ENCODE results near the gene EIF3D. TPM values are rescaled to one million over a fixed set of nuclear protein-coding genes. Genes with fewer than 3 reads are reported as not detected.

Gene EIF3D
- total and polyA plus RNA-seq, 5 donors from 2014 or later, result 147 to 269 (median 192) TPM

- H3K36me3 ChIP-seq (ENCODE audit: control insufficient read depth, insufficient read depth, low read length), result peaks cover 72% of the 10 kb centered on the region
- Mint-ChIP-seq H3K27me3 (no peaks in the 10 kb centered on the region), H3K36me3 (peaks cover 57% of the 10 kb centered on the region), H3K4me3 (no peak overlapping the region), H3K9me3 (peaks cover 0 to 1% (median 0%) of the 10 kb centered on the region in 7 donors), H3K27ac (no peak overlapping the region), H3K4me1 (peaks cover 3 to 21% (median 5%) of the 10 kb centered on the region in 4 donors)
- H3K27me3 ChIP-seq (ENCODE audit: control insufficient read depth, insufficient read depth, low read length), result no peaks in the 10 kb centered on the region
- DNase-seq, result no peak
- no peaks in the 10 kb centered on the region for H3K4me1 ChIP-seq (ENCODE audit: control insufficient read depth, insufficient read depth, low read length, poor library complexity, severe bottlenecking)
- H3K27ac ChIP-seq (ENCODE audit: insufficient read depth, low read length, poor library complexity, severe bottlenecking), result no peak overlapping the region
- ATAC-seq (ENCODE audit: low read depth in 2 of 2), result no peak
- H3K9me3 ChIP-seq (ENCODE audit: control insufficient read depth in 2 of 2, low read length in 2 of 2), result no peaks in the 10 kb centered on the region
- H3K4me3 ChIP-seq (ENCODE audit: low read depth, low read length), result no peak overlapping the region
Measured at GRCh38 chr22:36512991-36513390, 16.0 kb downstream of the EIF3D start.

GRCh38 chr22:36512333-36512732 lies 16.6 kb downstream of the EIF3D start:
- Mint-ChIP-seq H3K4me1 (peaks cover 5 to 21% (median 7%) of the 10 kb centered on the region in 4 donors), H3K27ac (no peak overlapping the region), H3K36me3 (peaks cover 56% of the 10 kb centered on the region)

GRCh38 chr22:36510966-36511881 lies 17.7 kb downstream of the EIF3D start:
- H3K9me3 ChIP-seq (ENCODE audit: control insufficient read depth in 2 of 2, low read length in 2 of 2), result no peaks in the 10 kb centered on the region
- Mint-ChIP-seq H3K27me3 (no peaks in the 10 kb centered on the region), H3K4me3 (peak overlapping the region in 1 of 4 donors; percentile 64), H3K27ac (peak overlapping the region; percentile 56 to 71 (median 63)), H3K9me3 (peaks cover 0 to 1% (median 0%) of the 10 kb centered on the region in 7 donors), H3K36me3 (peaks cover 47% of the 10 kb centered on the region), H3K4me1 (peaks cover 5 to 21% (median 8%) of the 10 kb centered on the region in 4 donors)
- no peak overlapping the region for H3K4me3 ChIP-seq (ENCODE audit: low read depth, low read length)
- H3K4me1 ChIP-seq (ENCODE audit: control insufficient read depth, insufficient read depth, low read length, poor library complexity, severe bottlenecking), result peaks cover 12% of the 10 kb centered on the region
- ATAC-seq (ENCODE audit: low read depth in 2 of 2) (no peak), DNase-seq (peak in 2 of 3 donors; percentile 28 to 48)
- H3K27me3 ChIP-seq (ENCODE audit: control insufficient read depth, insufficient read depth, low read length), result no peaks in the 10 kb centered on the region
- H3K27ac ChIP-seq (ENCODE audit: insufficient read depth, low read length, poor library complexity, severe bottlenecking), result no peak overlapping the region
- peaks cover 54% of the 10 kb centered on the region for H3K36me3 ChIP-seq (ENCODE audit: control insufficient read depth, insufficient read depth, low read length)

More at GRCh38 chr22:36512333-36512732, 16.6 kb downstream of the EIF3D start:
- no peak for ATAC-seq (ENCODE audit: low read depth in 2 of 2)
- H3K4me3 ChIP-seq (ENCODE audit: low read depth, low read length), result no peak overlapping the region
- no peak for DNase-seq
- no peaks in the 10 kb centered on the region for H3K27me3 Mint-ChIP-seq
- no peaks in the 10 kb centered on the region for H3K9me3 ChIP-seq (ENCODE audit: control insufficient read depth in 2 of 2, low read length in 2 of 2)
- peaks cover 0 to 1% (median 0%) of the 10 kb centered on the region in 7 donors for H3K9me3 Mint-ChIP-seq
- H3K4me1 ChIP-seq (ENCODE audit: control insufficient read depth, insufficient read depth, low read length, poor library complexity, severe bottlenecking), result peaks cover 4% of the 10 kb centered on the region
- H3K27me3 ChIP-seq (ENCODE audit: control insufficient read depth, insufficient read depth, low read length), result no peaks in the 10 kb centered on the region
- H3K4me3 Mint-ChIP-seq, result no peak overlapping the region
- H3K36me3 ChIP-seq (ENCODE audit: control insufficient read depth, insufficient read depth, low read length), result peaks cover 65% of the 10 kb centered on the region
- H3K27ac ChIP-seq (ENCODE audit: insufficient read depth, low read length, poor library complexity, severe bottlenecking), result no peak overlapping the region

GRCh38 chr22:36510384-36510783 lies 18.6 kb downstream of the EIF3D start:
- Histone ChIP-seq H3K27ac (ENCODE audit: insufficient read depth, low read length, poor library complexity, severe bottlenecking) (no peak overlapping the region), H3K36me3 (ENCODE audit: control insufficient read depth, insufficient read depth, low read length) (peaks cover 46% of the 10 kb centered on the region), H3K4me3 (ENCODE audit: low read depth, low read length) (no peak overlapping the region), H3K27me3 (ENCODE audit: control insufficient read depth, insufficient read depth, low read length) (no peaks in the 10 kb centered on the region), H3K9me3 (ENCODE audit: control insufficient read depth in 2 of 2, low read length in 2 of 2) (no peaks in the 10 kb centered on the region), H3K4me1 (ENCODE audit: control insufficient read depth, insufficient read depth, low read length, poor library complexity, severe bottlenecking) (peaks cover 12% of the 10 kb centered on the region)
- Mint-ChIP-seq H3K27ac (no peak overlapping the region), H3K4me1 (peaks cover 5 to 21% (median 8%) of the 10 kb centered on the region in 4 donors), H3K4me3 (peak overlapping the region in 1 of 4 donors; percentile 23), H3K27me3 (no peaks in the 10 kb centered on the region), H3K9me3 (peaks cover 0 to 1% (median 0%) of the 10 kb centered on the region in 7 donors), H3K36me3 (peaks cover 39% of the 10 kb centered on the region)
- ATAC-seq (ENCODE audit: low read depth in 2 of 2) (no peak), DNase-seq (no peak)

- Histone ChIP-seq H3K36me3 (ENCODE audit: control insufficient read depth, insufficient read depth, low read length) (peaks cover 22% of the 10 kb centered on the region), H3K4me3 (ENCODE audit: low read depth, low read length) (peak overlapping the region; percentile 76), H3K4me1 (ENCODE audit: control insufficient read depth, insufficient read depth, low read length, poor library complexity, severe bottlenecking) (peaks cover 12% of the 10 kb centered on the region), H3K27ac (ENCODE audit: insufficient read depth, low read length, poor library complexity, severe bottlenecking) (no peak overlapping the region), H3K9me3 (ENCODE audit: control insufficient read depth in 2 of 2, low read length in 2 of 2) (no peaks in the 10 kb centered on the region), H3K27me3 (ENCODE audit: control insufficient read depth, insufficient read depth, low read length) (no peaks in the 10 kb centered on the region)
- peaks cover 1 to 21% (median 8%) of the 10 kb centered on the region in 4 donors for H3K4me1 Mint-ChIP-seq
- no peaks in the 10 kb centered on the region for H3K9me3 Mint-ChIP-seq
- peaks cover 17% of the 10 kb centered on the region for H3K36me3 Mint-ChIP-seq
- H3K4me3 Mint-ChIP-seq, result peak overlapping the region in 2 of 4 donors; percentile 6 to 69
- no peaks in the 10 kb centered on the region for H3K27me3 Mint-ChIP-seq
- peak overlapping the region in 1 of 3 donors; percentile 64 for H3K27ac Mint-ChIP-seq
- no peak for ATAC-seq (ENCODE audit: low read depth in 2 of 2)
- no peak for DNase-seq
Measured at GRCh38 chr22:36507518-36508010, 21.4 kb downstream of the EIF3D start.

GRCh38 chr22:36506637-36507517 lies 22.1 kb downstream of the EIF3D start, which contains the start of gene FOXRED2:
FOXRED2 (minus strand) TSS chr22:36507040; CDS start chr22:36506422, 618 bp downstream.
- Mint-ChIP-seq H3K4me1 (peaks cover 0 to 21% (median 8%) of the 10 kb centered on the region in 4 donors), H3K27ac (peak within 1 kb of the TSS in 2 of 3 donors; percentile 64 to 65), H3K9me3 (no peaks in the 10 kb centered on the region), H3K36me3 (peaks cover 12% of the 10 kb centered on the region), H3K27me3 (no peaks in the 10 kb centered on the region), H3K4me3 (peak within 1 kb of the TSS; percentile 6 to 79 (median 58))
- ATAC-seq (ENCODE audit: low read depth in 2 of 2) (peak; percentile 96), DNase-seq (peak; percentile 83 to 90 (median 90))
- Histone ChIP-seq H3K4me1 (ENCODE audit: control insufficient read depth, insufficient read depth, low read length, poor library complexity, severe bottlenecking) (peaks cover 12% of the 10 kb centered on the region), H3K27me3 (ENCODE audit: control insufficient read depth, insufficient read depth, low read length) (no peaks in the 10 kb centered on the region), H3K4me3 (ENCODE audit: low read depth, low read length) (peak within 1 kb of the TSS; percentile 76), H3K36me3 (ENCODE audit: control insufficient read depth, insufficient read depth, low read length) (peaks cover 15% of the 10 kb centered on the region), H3K9me3 (ENCODE audit: control insufficient read depth in 2 of 2, low read length in 2 of 2) (no peaks in the 10 kb centered on the region), H3K27ac (ENCODE audit: insufficient read depth, low read length, poor library complexity, severe bottlenecking) (peak within 1 kb of the TSS; percentile 68)

GRCh38 chr22:36505998-36506635 lies 22.8 kb downstream of the EIF3D start:
- DNase-seq (no peak), ATAC-seq (ENCODE audit: low read depth in 2 of 2) (no peak)
- no peaks in the 10 kb centered on the region for H3K9me3 ChIP-seq (ENCODE audit: control insufficient read depth in 2 of 2, low read length in 2 of 2)
- H3K4me3 ChIP-seq (ENCODE audit: low read depth, low read length), result no peak overlapping the region
- peak overlapping the region in 2 of 4 donors; percentile 72 to 79 for H3K4me3 Mint-ChIP-seq
- no peaks in the 10 kb centered on the region for H3K9me3 Mint-ChIP-seq
- H3K36me3 Mint-ChIP-seq, result peaks cover 6% of the 10 kb centered on the region
- H3K36me3 ChIP-seq (ENCODE audit: control insufficient read depth, insufficient read depth, low read length), result peaks cover 9% of the 10 kb centered on the region
- H3K27me3 Mint-ChIP-seq, result no peaks in the 10 kb centered on the region
- H3K27ac Mint-ChIP-seq, result peak overlapping the region in 1 of 3 donors; percentile 65
- peaks cover 12% of the 10 kb centered on the region for H3K4me1 ChIP-seq (ENCODE audit: control insufficient read depth, insufficient read depth, low read length, poor library complexity, severe bottlenecking)
- H3K27me3 ChIP-seq (ENCODE audit: control insufficient read depth, insufficient read depth, low read length), result no peaks in the 10 kb centered on the region
- H3K27ac ChIP-seq (ENCODE audit: insufficient read depth, low read length, poor library complexity, severe bottlenecking), result no peak overlapping the region
- peaks cover 0 to 16% (median 6%) of the 10 kb centered on the region in 4 donors for H3K4me1 Mint-ChIP-seq
